ENCODE data around the gene ZNF577. TPM values are rescaled to one million over a fixed set of nuclear protein-coding genes. Genes with fewer than 3 reads are reported as not detected.
A peak's percentile ranks its signal among the peaks of the same experiment; 100 is the strongest.

ZNF577 gene
- total and polyA plus RNA-seq, 2 donors (not counting 3 experiments of a cell fraction or from before 2014, with no cell fraction given): 4.0 to 4.7 TPM

DNA sequence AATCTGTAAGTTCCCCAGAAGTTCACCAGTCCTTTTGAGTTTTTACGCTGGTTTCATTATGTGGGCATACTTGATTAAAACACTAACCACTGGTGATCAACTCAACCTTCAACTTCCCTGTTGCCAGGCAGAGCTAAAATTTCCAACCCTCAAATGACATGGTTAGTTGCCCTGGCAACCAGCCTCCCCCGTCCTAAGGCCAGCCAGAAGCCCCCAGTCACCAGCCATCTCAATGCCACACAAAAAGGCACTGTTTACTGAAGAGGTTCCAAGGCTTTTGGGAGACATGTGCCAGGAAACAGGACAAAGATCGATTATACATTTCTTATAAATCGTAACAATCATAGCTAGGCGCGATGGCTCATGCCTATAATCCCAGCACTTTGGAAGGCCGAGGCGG, 15.4 kb upstream of the ZNF577 start:
- TSS peak; percentile 23 for BruUV-seq (replicated peaks)
- no peaks in the 10 kb centered on the region for H3K9me3 ChIP-seq (replicated peaks; ENCODE audit: control insufficient read depth, insufficient read depth, low read length)
- ChIA-PET POLR2A (no interaction called here), CTCF (no interaction called here)
- H3K9ac ChIP-seq (replicated peaks; ENCODE audit: extremely low read depth, insufficient read depth, low read length): no peak overlapping the region
- no peak overlapping the region for H2AFZ ChIP-seq (ENCODE audit: low read depth, low read length)
- H3K27me3 ChIP-seq (ENCODE audit: control insufficient read depth in 2 of 2, insufficient read depth in 2 of 2, low read length in 2 of 2): no peaks in the 10 kb centered on the region
- no peaks in the 10 kb centered on the region for H3K9me1 ChIP-seq (replicated peaks; ENCODE audit: control insufficient read depth, extremely low read depth, insufficient read depth, low read length)
- H3K36me3 ChIP-seq (ENCODE audit: control insufficient read depth in 2 of 2, extremely low read depth in 1 of 2, insufficient read depth in 2 of 2, low read length in 2 of 2): peaks cover 0 to 1% of the 10 kb centered on the region in 2 experiments
- H3K4me2 ChIP-seq (ENCODE audit: insufficient read depth, low read length): no peak overlapping the region
- H3K79me2 ChIP-seq (ENCODE audit: control insufficient read depth, insufficient read depth, low read length): peaks cover 36% of the 10 kb centered on the region
- TF ChIP-seq POLR2AphosphoS5 (IDR thresholded peaks at IDR 0.05; ENCODE audit: insufficient read depth, low read depth, low read length) (no peak), JUN (IDR thresholded peaks at IDR 0.05; ENCODE audit: borderline replicate concordance, insufficient read depth, insufficient read length, low read depth) (no peak), EZH2 (IDR thresholded peaks at IDR 0.05; ENCODE audit: borderline replicate concordance, low read depth, low read length, severe bottlenecking) (no peak)
- TF ChIP-seq, protein P1, sequence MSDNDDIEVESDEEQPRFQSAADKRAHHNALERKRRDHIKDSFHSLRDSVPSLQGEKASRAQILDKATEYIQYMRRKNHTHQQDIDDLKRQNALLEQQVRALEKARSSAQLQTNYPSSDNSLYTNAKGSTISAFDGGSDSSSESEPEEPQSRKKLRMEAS (IDR thresholded peaks at IDR 0.05; ENCODE audit: insufficient read depth, insufficient read length): no peak
- TF ChIP-seq, protein P2, sequence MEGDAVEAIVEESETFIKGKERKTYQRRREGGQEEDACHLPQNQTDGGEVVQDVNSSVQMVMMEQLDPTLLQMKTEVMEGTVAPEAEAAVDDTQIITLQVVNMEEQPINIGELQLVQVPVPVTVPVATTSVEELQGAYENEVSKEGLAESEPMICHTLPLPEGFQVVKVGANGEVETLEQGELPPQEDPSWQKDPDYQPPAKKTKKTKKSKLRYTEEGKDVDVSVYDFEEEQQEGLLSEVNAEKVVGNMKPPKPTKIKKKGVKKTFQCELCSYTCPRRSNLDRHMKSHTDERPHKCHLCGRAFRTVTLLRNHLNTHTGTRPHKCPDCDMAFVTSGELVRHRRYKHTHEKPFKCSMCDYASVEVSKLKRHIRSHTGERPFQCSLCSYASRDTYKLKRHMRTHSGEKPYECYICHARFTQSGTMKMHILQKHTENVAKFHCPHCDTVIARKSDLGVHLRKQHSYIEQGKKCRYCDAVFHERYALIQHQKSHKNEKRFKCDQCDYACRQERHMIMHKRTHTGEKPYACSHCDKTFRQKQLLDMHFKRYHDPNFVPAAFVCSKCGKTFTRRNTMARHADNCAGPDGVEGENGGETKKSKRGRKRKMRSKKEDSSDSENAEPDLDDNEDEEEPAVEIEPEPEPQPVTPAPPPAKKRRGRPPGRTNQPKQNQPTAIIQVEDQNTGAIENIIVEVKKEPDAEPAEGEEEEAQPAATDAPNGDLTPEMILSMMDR (IDR thresholded peaks at IDR 0.05; ENCODE audit: extremely low read depth in 1 of 2, insufficient read depth in 1 of 2, low read depth in 1 of 2, low read length in 2 of 2): no peak
- no peaks in the 10 kb centered on the region for H4K20me1 ChIP-seq (replicated peaks; ENCODE audit: control insufficient read depth, extremely low read depth, insufficient read depth, low read length)
- no peak overlapping the region for H3K27ac ChIP-seq (ENCODE audit: insufficient read depth, low read depth, low read length)
- no peak for DNase-seq (ENCODE audit: low read depth, low spot score)
- FAIRE-seq: no peak
- H3K4me1 ChIP-seq (ENCODE audit: control insufficient read depth, extremely low read depth, insufficient read depth, low read length): no peaks in the 10 kb centered on the region
- dilution Hi-C loops (cut with MboI; ENCODE audit: extremely low pct_ligation_motif_present, low sequenced_read_pairs): no loop called here
- H3K4me3 ChIP-seq (replicated peaks in 1 of 3; ENCODE audit: insufficient read depth in 1 of 3, low read depth in 1 of 3, low read length in 3 of 3): no peak overlapping the region
- intact Hi-C loops (cut with micrococcal nuclease): no loop called here

DNA sequence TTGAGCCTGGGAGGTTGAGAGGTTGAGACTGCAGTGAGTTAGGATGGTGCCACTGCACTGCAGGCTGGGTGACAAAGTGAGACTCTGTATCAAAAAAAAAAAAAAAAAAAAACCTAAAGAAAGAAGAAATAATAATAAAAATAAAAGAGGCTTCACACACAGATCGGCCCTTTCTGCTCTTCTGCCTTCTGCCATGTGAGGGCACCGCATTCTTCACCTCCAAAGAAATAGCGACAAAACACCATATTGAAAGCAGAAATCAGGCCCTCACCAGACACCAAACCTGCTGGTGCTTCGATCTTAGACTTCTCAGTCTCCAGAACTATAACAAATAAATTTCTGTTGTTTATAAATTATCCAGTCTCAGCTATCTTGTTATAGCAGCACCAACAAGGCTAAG, 14.1 kb upstream of the ZNF577 start:
- H2AFZ ChIP-seq (ENCODE audit: low read depth, low read length): no peak overlapping the region
- FAIRE-seq (no peak), DNase-seq (ENCODE audit: low read depth, low spot score) (no peak)
- H3K9me3 ChIP-seq (replicated peaks; ENCODE audit: control insufficient read depth, insufficient read depth, low read length): no peaks in the 10 kb centered on the region
- no peaks in the 10 kb centered on the region for H4K20me1 ChIP-seq (replicated peaks; ENCODE audit: control insufficient read depth, extremely low read depth, insufficient read depth, low read length)
- H3K27me3 ChIP-seq (ENCODE audit: control insufficient read depth in 2 of 2, insufficient read depth in 2 of 2, low read length in 2 of 2): no peaks in the 10 kb centered on the region
- no peaks in the 10 kb centered on the region for H3K4me1 ChIP-seq (ENCODE audit: control insufficient read depth, extremely low read depth, insufficient read depth, low read length)
- no peak overlapping the region for H3K27ac ChIP-seq (ENCODE audit: insufficient read depth, low read depth, low read length)
- no peak overlapping the region for H3K9ac ChIP-seq (replicated peaks; ENCODE audit: extremely low read depth, insufficient read depth, low read length)
- H3K4me2 ChIP-seq (ENCODE audit: insufficient read depth, low read length): no peak overlapping the region
- H3K9me1 ChIP-seq (replicated peaks; ENCODE audit: control insufficient read depth, extremely low read depth, insufficient read depth, low read length): no peaks in the 10 kb centered on the region
- CTCF ChIA-PET: no interaction called here
- dilution Hi-C loops (cut with MboI; ENCODE audit: extremely low pct_ligation_motif_present, low sequenced_read_pairs): no loop called here
- intact Hi-C loops (cut with micrococcal nuclease): no loop called here
- peaks cover 1 to 3% of the 10 kb centered on the region in 2 experiments for H3K36me3 ChIP-seq (ENCODE audit: control insufficient read depth in 2 of 2, extremely low read depth in 1 of 2, insufficient read depth in 2 of 2, low read length in 2 of 2)
- no peak overlapping the region for H3K4me3 ChIP-seq (replicated peaks in 1 of 3; ENCODE audit: insufficient read depth in 1 of 3, low read depth in 1 of 3, low read length in 3 of 3)
- BruUV-seq (replicated peaks): no TSS peak
- H3K79me2 ChIP-seq (ENCODE audit: control insufficient read depth, insufficient read depth, low read length): peaks cover 36% of the 10 kb centered on the region
- POLR2A ChIA-PET: no interaction called here
- no peak for TF ChIP-seq FOS (IDR thresholded peaks at IDR 0.05; ENCODE audit: borderline replicate concordance, insufficient read depth, low read length)
- no peak for TF ChIP-seq JUN (IDR thresholded peaks at IDR 0.05; ENCODE audit: borderline replicate concordance, insufficient read depth, insufficient read length, low read depth)
- TF ChIP-seq, protein P2 (IDR thresholded peaks at IDR 0.05; ENCODE audit: extremely low read depth in 1 of 2, insufficient read depth in 1 of 2, low read depth in 1 of 2, low read length in 2 of 2): no peak
- no peak for TF ChIP-seq EZH2 (IDR thresholded peaks at IDR 0.05; ENCODE audit: borderline replicate concordance, low read depth, low read length, severe bottlenecking)
- TF ChIP-seq MYC (IDR thresholded peaks at IDR 0.05; ENCODE audit: low read depth, low read length): no peak
- TF ChIP-seq, protein P1 (IDR thresholded peaks at IDR 0.05; ENCODE audit: insufficient read depth, insufficient read length): no peak
- TF ChIP-seq POLR2AphosphoS5 (IDR thresholded peaks at IDR 0.05; ENCODE audit: insufficient read depth, low read depth, low read length): no peak
- TF ChIP-seq POLR2A (IDR thresholded peaks at IDR 0.05; ENCODE audit: low read depth, low read length): no peak
- no peak for TF ChIP-seq GATA2 (IDR thresholded peaks at IDR 0.05; ENCODE audit: insufficient read depth, insufficient read length, low read depth, low read length)

Data from endothelial cell of umbilical vein (primary cell).